ENCODE measurements around the gene TRIM31. TPM values are rescaled to one million over a fixed set of nuclear protein-coding genes. Genes with fewer than 3 reads are reported as not detected.
"Not testable (repeated sequence)": the region's sequence is repeated elsewhere in the genome, so short reads cannot be mapped to it uniquely, and the experiment has no call there.

Gene TRIM31
- total RNA-seq, 1 experiment from 2014 or later = not detected

DNA sequence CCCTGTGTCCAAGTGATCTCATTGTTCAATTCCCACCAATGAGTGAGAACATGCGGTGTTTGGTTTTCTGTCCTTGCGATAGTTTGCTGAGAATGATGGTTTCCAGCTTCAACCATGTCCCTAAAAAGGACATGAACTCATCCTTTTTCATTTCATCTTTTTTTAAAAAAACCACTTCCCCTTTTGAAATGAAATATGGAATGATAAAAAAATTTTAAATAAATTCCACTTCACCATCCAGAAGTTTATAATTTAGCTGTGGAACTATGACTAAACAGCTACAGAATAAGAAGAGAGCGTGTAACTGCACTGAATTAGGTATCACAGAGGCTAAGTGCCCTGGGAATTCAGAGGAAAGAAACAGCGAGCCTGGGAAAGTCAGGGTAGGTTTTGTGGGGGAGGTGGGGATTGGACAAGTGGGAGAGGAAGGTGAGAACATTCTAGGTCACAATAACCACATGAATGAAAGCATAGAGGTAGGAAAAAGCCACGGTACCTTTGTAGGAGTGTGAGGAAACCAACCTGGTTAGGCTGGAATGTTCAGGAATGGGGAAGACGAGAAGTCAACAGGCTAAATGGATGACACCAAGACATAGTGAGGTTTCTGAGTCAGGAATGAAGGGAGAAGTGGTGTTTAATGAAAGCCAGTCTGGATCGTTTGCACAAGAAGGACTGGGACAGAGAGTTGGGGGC, 37.1 kb upstream of the TRIM31 start:
- in situ Hi-C loops (cut with HindIII; ENCODE audit: low sequenced_read_pairs) = no loop called here
- no peak for DNase-seq (ENCODE audit: low spot score)

GRCh38 chr6:30149234-30149633, 36.3 kb upstream of the TRIM31 start:
- no peak for DNase-seq (ENCODE audit: low spot score)
- in situ Hi-C loops (cut with HindIII; ENCODE audit: low sequenced_read_pairs) = no loop called here

- in situ Hi-C loops (cut with HindIII; ENCODE audit: low sequenced_read_pairs) = no loop called here
- DNase-seq (ENCODE audit: low spot score) = no peak
Measured at GRCh38 chr6:30147096-30147495, 34.2 kb upstream of the TRIM31 start.

DNA sequence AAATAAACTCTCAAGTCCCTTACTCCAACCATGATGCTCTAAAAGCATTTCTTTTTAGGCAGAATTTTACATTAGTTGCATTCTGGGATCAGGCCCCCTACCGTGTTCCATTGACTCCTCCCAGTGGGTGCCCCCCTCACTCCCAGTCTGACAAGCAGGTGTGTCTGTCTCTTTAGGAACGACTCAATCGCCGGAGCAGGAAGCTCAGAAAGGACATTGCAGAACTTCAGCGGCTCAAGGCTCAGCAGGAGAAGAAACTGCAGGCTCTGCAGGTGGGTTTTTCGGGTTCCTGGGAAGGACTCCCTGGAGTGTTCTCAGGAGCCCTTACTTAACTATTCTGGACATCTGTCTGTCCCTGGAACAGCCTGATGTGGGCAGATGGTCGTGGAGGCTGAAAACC, 32.9 kb upstream of the TRIM31 start:
- in situ Hi-C loops (cut with HindIII; ENCODE audit: low sequenced_read_pairs) = no loop called here

GRCh38 chr6:30144811-30145210, 31.9 kb upstream of the TRIM31 start:
- in situ Hi-C loops (cut with HindIII; ENCODE audit: low sequenced_read_pairs) = no loop called here

More for the DNA sequence above, 32.9 kb upstream of the TRIM31 start:
- DNase-seq (ENCODE audit: low spot score) = no peak

DNA sequence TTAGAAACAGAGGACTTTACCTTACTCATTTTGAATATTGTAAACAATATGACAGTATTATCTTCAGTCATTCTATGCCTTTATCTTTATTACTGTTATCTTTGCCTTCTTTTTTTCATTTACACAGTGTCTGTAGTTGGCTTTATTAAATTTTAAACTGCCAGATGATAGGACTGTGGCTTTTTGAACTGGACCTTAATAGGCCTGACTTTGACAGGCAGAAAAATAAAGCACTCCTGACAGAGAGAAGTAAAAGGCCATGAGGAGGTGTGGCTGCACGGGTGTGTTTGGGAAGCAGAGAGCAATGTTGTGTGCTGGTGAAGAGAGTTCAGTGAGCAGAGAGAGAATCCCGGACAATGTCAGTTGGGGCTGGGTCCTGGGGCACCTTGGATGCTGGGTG, 30.9 kb upstream of the TRIM31 start:
- in situ Hi-C loops (cut with HindIII; ENCODE audit: low sequenced_read_pairs) = no loop called here
- no peak for DNase-seq (ENCODE audit: low spot score)

More at GRCh38 chr6:30144811-30145210, 31.9 kb upstream of the TRIM31 start:
- DNase-seq (ENCODE audit: low spot score) = no peak

DNA sequence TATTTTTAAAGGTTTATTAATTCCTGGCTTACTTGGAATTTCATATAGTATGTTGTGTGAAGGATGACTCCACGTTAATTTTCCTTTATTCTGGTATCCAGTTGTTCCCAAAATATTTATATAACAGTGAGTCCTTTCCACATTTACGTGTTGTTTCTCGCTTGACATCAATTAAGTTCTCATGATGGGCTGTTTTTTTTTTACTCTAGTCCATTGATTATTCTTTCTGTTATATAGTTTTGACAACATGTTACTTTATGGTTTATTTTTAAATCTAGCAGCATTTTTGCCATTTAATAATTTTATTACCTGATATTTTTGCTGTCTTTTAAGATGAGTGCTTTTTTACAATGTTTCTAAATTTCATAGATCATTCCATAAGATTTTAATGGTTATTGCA, 29.8 kb upstream of the TRIM31 start:
- no peak for DNase-seq (ENCODE audit: low spot score)
- in situ Hi-C loops (cut with HindIII; ENCODE audit: low sequenced_read_pairs) = no loop called here

- DNase-seq (ENCODE audit: low spot score); in situ Hi-C loops (cut with HindIII; ENCODE audit: low sequenced_read_pairs): not testable (repeated sequence)
Measured at GRCh38 chr6:30140240-30140639, 27.4 kb upstream of the TRIM31 start.

DNA sequence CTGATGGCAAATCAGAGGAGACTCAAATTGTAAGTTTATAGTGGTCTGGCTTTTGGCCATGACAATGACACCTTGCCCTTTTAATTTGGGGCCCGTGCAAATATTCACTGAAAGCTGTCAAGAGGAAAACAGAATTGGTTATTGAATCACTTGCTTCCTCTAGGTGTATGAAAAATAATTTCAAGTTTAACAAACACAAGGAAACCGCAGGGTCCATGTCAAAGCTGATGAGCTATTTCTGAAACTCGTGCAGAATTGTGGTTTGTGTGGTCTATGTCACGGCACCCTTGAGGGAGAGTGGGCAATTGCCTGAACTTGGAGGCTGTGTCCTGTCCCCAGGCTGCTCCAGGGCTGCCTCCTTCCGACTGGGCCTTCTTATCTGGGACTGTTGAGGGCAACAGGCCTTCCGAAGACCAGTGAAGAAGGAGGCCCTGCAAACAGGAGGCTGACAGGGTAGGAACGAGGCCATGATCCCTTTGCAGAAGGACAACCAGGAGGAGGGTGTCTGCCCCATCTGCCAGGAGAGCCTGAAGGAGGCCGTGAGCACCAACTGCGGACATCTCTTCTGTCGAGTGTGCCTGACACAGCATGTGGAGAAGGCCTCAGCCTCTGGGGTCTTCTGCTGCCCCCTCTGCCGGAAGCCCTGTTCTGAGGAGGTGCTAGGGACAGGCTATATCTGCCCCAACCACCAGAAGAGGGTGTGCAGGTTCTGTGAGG, 23.8 kb upstream of the TRIM31 start:
- in situ Hi-C loops (cut with HindIII; ENCODE audit: low sequenced_read_pairs) = no loop called here

DNA sequence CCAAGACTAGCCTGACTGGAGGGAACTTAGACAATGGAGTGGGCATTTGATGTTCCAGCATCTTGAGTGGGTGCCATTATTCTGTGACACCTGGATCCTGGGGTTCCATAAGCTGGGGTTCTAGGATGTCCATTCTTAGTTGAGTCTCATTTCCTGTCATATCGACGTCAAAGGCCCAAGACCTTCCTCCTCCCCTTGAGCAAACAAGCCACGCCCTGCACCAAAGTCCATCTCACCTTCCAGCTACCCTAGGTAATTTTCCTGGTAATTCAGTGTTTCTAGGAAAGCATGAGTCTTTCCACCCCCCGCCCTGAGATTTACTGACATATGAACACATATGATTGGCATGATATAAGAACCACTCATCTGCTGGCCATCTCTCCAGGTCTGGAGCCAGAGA, 22.9 kb upstream of the TRIM31 start, which contains the start of gene TRIM40:
Gene TRIM40 (plus strand): TSS at position 384 of the 400 bp plus-strand sequence. CDS start 897 bp downstream, outside the sequence.
- DNase-seq (ENCODE audit: low spot score) = no peak
- in situ Hi-C loops (cut with HindIII; ENCODE audit: low sequenced_read_pairs) = no loop called here

More for the DNA sequence above, 23.8 kb upstream of the TRIM31 start:
- DNase-seq (ENCODE audit: low spot score) = no peak

DNA sequence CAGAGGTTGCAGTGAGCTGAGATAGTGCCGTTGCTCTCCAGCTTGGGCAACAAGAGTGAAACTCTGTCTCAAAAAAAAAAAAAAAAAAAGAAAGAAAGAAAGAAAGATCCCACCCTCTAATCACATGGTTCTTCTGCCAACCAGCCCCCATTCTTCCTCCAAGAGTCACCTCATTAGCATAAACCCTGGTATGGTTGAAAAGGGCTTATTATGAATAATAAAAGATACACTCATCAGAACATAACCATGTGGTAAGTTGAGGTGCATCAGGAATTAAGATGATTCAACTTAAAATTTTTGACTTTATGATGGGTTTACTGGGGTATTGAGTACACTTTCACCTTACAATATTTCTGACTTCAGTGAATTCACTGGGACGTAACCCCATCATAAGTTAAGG, 22.3 kb upstream of the TRIM31 start:
- in situ Hi-C loops (cut with HindIII; ENCODE audit: low sequenced_read_pairs) = no loop called here

GRCh38 chr6:30131947-30132497, 19.1 kb upstream of the TRIM31 start:
- in situ Hi-C loops (cut with HindIII; ENCODE audit: low sequenced_read_pairs) = no loop called here

More for the DNA sequence above, 22.3 kb upstream of the TRIM31 start:
- DNase-seq (ENCODE audit: low spot score) = no peak

DNA sequence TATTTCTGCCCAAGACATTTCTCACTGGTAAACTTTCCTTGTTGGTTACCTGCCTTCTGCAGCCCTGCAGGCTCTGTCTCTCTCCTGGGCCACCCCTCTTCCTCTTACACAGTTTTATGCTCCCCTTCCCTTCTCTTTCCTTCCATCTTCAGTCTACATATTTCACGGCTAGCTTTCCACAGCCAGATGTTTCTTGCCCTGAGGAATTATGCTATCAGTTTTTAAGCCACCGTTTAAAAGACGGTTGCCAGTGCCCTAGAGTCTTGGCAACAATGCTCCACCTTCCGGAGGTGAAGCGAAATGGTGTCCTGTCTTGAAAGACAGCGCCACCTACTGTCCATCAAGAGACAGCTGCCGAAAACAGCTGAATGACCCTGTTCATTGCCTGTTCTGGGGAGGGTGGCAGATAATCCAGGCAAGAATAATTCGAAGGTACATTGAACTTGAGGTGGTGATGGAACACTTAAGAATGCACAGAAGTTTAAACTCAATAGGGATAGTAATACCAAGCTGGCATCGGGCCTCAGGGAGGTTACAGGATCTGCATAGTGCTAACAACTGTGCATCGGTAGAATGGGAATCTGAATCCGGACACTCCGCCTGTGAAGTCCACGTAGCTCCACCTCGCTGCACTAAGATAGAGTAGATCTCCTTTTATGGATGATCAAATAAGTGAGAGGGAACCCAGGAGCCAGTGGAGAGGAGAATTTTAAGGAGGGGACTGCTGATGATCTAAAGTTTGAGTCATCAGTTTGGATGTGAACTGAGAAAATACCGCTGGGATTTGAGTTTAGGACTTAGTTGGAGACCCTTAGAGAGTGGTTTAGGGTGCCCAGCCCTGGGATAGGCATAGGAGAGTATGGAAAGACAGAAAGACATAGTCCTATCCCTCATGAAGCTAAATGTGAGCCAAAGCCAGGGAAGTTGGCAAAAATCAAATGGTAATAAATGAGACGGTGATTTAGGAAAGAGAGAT, 18.3 kb upstream of the TRIM31 start:
- in situ Hi-C loops (cut with HindIII; ENCODE audit: low sequenced_read_pairs) = no loop called here

More at GRCh38 chr6:30131947-30132497, 19.1 kb upstream of the TRIM31 start:
- no peak for DNase-seq (ENCODE audit: low spot score)

GRCh38 chr6:30130179-30130679, 17.3 kb upstream of the TRIM31 start:
- in situ Hi-C loops (cut with HindIII; ENCODE audit: low sequenced_read_pairs) = no loop called here
- no peak for DNase-seq (ENCODE audit: low spot score)

More for the DNA sequence above, 18.3 kb upstream of the TRIM31 start:
- peak; percentile 89 for DNase-seq (ENCODE audit: low spot score)

DNA sequence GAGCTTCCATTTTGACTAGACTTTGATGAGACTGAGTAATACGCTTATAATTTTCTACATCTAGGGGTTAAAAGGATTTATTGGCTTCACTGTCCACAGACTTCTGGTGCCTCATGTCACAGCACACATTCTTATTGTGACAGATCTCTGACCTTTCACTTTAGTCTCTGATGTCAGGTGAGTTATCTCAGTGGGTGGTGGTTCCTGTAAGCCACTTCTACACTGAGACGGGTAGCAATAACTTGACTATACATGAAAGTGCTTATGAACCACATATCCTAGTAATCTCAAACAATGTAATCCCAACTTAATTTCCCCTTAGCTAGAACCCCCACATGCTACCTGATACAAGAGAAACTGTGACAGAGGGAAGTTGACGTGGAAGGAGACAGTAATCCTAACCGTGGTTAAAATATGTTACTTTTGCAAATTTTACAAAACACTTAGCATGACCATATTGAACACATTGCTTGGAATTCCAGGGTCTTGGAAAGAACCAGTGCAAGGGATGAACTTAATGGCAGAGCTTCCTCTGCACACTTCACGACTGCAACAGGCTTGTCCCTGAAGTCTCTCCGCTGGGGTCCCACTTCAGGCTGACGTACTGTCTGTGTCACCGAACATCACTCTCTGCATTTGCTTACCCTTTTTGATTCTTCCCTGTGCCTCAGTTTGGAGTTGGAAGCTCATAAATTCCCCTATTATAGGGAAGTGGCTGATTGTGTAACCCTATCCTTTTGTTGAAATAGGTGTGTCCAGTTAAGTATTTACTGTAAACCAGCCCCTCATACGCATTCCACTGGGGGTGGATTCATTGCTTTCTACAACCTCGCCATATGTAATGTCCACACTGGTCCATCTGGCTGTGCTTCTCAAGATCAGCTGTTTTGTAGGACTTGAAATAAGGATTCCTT, 16.6 kb upstream of the TRIM31 start:
- no peak for DNase-seq (ENCODE audit: low spot score)

DNA sequence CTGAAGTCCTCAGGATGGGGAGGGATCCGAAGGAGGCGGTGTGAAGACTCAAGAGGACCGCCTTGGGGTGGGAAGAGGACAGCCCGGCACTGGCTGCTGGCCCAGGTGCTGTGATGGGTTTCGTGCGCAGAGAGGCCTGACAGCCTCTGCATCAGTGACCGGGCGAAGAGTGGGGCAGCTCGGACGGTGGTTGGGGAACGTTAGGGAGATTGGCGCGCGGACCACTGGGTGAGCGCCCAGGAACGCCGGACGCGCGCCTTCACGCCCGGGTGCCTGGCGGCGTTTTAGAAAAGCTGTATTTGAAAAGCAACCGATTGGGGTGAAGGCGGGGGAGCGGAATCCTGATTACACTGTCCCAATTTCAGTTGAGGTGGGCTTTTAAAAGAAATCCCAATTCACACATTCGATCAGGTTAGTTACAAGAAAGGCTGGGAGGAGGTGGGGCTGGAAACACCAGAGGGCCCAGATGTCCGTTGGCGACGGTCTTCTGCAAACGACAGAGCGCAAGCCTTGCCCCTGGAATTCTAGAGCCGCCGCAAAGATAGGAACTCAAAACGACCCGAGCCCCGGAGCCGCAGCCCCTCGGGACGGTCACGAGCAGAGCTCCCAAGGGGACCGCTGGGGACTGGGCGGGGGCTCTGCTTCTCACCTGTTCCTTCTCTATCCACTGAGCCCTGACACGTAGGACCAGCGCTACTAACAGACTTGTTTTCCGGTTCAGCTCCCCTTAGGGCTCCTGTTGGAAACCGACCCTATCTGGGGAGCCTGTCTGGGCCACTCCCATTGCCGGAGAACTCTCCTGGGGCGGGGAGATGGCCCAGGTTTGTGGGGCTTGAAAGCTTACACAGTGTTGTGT, 14.6 kb upstream of the TRIM31 start:
- DNase-seq (ENCODE audit: low spot score) = peak; percentile 34
- in situ Hi-C loops (cut with HindIII; ENCODE audit: low sequenced_read_pairs) = no loop called here

More for the DNA sequence above, 16.6 kb upstream of the TRIM31 start:
- in situ Hi-C loops (cut with HindIII; ENCODE audit: low sequenced_read_pairs) = no loop called here

DNA sequence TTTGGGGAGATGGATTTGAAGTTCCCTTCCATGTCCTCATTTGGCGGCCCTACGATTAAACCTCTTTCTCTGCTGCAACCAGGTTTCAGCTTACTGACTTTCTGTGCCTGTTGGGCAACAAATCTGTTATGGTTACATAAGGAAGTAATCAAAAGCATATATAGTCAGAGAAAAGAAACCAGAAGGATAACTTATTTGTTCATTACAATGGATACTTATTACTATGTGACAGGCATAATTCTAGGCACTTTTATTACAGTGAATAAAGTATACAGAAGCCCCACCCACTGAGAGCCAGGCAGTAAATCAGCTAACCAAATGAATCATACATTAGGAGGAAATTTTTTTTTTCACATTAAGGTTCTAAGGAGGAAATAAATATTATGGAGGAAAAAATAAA, 9.6 kb upstream of the TRIM31 start:
- no peak for DNase-seq (ENCODE audit: low spot score)
- in situ Hi-C loops (cut with HindIII; ENCODE audit: low sequenced_read_pairs) = no loop called here

All from G401 (cell line).